Naive B cell (primary cell): ENCODE data around the gene GPR15LG. TPM values are rescaled to one million over a fixed set of nuclear protein-coding genes. Genes with fewer than 3 reads are reported as not detected.
"Not testable (repeated sequence)": the region's sequence is repeated elsewhere in the genome, so short reads cannot be mapped to it uniquely, and the experiment has no call there.

Experiments used
- ATAC-seq, 2 donors: fragments of 150-1000 bp; cut with Tn5 transposase; 2 replicates each; pipeline ENCODE4 v1.10.0; 2021; ENCODE audit warnings: low read depth in 2 of 2, mild to moderate bottlenecking in 2 of 2, moderate library complexity in 2 of 2
- DNase-seq: peaks from one replicate; pipeline ENCODE4 v3.0.0; 2022
- H3K27ac Mint-ChIP-seq, 6 donors: one replicate each; pipeline ENCODE4 v1.8.0; 2020 to 2022; ENCODE audit warnings: mild to moderate bottlenecking in 6 of 6, mixed read lengths in 6 of 6, moderate library complexity in 5 of 6, inconsistent platforms in 2 of 6
- H3K27me3 Mint-ChIP-seq, 3 donors: one replicate each; pipeline ENCODE4 v1.8.0; 2021 to 2022; ENCODE audit warnings: mixed read lengths in 3 of 3, mild to moderate bottlenecking in 1 of 3
- H3K36me3 Mint-ChIP-seq, 2 donors: one replicate each; pipeline ENCODE4 v1.8.0; 2020 to 2022; ENCODE audit warnings: mixed read lengths in 2 of 2, inconsistent platforms in 1 of 2, mild to moderate bottlenecking in 1 of 2
- H3K4me1 Mint-ChIP-seq, 3 donors: one replicate each; pipeline ENCODE4 v1.8.0; 2020 to 2022; ENCODE audit warnings: mixed read lengths in 3 of 3, inconsistent platforms in 1 of 3, mild to moderate bottlenecking in 1 of 3, moderate library complexity in 1 of 3
- H3K4me3 Mint-ChIP-seq, 8 donors: one replicate each; pipeline ENCODE4 v1.8.0; 2020 to 2022; ENCODE audit warnings: mild to moderate bottlenecking in 8 of 8, mixed read lengths in 8 of 8, moderate library complexity in 8 of 8, inconsistent platforms in 2 of 8
- H3K9me3 Mint-ChIP-seq, 7 donors: one replicate each; pipeline ENCODE4 v1.8.0; 2020 to 2022; ENCODE audit warnings: mixed read lengths in 7 of 7, mild to moderate bottlenecking in 5 of 7, inconsistent platforms in 2 of 7, moderate library complexity in 1 of 7
- polyA plus RNA-seq, 6 donors: library from polyadenylated mRNA; unstranded; fragments of 300-500 nt; fragmentation: Illumina TruSeq; gene quantifications; one replicate each; pipeline ENCODE4 v1.2.3, GENCODE V29; 2021; ENCODE audit warnings: low read depth in 6 of 6

The GPR15LG gene
- polyA plus RNA-seq, 6 donors from 2014 or later = not detected

- DNase-seq (no peak), ATAC-seq (no peak)
- no peak overlapping the region for H3K27ac Mint-ChIP-seq
- H3K9me3 Mint-ChIP-seq = no peaks in the 10 kb centered on the region
- peaks cover 0 to 3% (median 0%) of the 10 kb centered on the region in 3 donors for H3K27me3 Mint-ChIP-seq
- H3K4me1 Mint-ChIP-seq = peaks cover 0 to 5% (median 3%) of the 10 kb centered on the region in 3 donors
- H3K4me3 Mint-ChIP-seq = no peak overlapping the region
- H3K36me3 Mint-ChIP-seq = peaks cover 0 to 8% of the 10 kb centered on the region in 2 donors
Observed at GRCh38 chr10:84155521-84155920, 18.1 kb upstream of the GPR15LG start.

DNA sequence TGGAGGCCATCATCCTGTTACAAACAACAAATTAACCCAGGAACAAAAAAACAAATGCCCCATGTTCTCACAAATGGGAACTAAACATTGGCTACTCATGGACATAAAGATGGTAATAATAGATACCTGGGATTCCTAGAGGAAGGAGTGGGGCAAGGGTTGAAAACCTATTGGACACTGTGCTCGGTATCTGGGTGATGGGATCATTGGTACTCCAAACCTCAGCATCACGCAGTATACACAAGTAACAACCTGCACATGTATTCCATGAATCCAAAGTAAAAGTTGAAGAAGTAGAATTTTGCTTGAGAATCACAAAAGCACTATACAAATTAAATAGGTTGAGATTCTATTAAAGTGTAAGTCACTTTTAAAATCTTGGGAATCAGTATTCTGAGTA is 17.6 kb upstream of the GPR15LG start:
- H3K4me3 Mint-ChIP-seq = no peak overlapping the region
- H3K36me3 Mint-ChIP-seq = peaks cover 0 to 8% of the 10 kb centered on the region in 2 donors
- H3K9me3 Mint-ChIP-seq = no peaks in the 10 kb centered on the region
- DNase-seq = no peak
- H3K4me1 Mint-ChIP-seq = peaks cover 0 to 5% (median 3%) of the 10 kb centered on the region in 3 donors
- no peak for ATAC-seq
- no peak overlapping the region for H3K27ac Mint-ChIP-seq
- H3K27me3 Mint-ChIP-seq = peaks cover 0 to 4% (median 0%) of the 10 kb centered on the region in 3 donors

DNA sequence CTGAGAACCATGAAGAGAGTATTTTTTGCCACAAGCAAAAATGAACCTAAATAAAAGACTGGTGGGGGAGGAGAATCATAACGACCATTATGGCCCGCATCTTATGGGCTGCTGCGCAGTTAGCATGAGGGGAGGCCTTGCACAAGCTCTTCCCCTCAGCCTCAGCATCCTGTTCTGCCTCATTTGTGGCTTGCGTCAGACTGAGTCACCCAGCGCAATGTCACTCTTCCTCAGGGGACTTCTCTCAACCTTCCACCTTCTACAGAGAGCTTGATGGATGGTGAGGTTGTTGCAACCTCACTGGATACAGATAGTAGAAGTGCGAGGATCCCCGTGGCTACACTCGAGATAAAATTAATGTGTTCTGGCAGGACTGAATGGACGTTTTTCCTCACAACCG is 16.8 kb upstream of the GPR15LG start:
- Mint-ChIP-seq H3K27me3 (peaks cover 0 to 4% (median 4%) of the 10 kb centered on the region in 3 donors), H3K36me3 (peaks cover 0 to 8% of the 10 kb centered on the region in 2 donors), H3K4me3 (no peak overlapping the region), H3K9me3 (no peaks in the 10 kb centered on the region), H3K4me1 (peaks cover 0 to 5% (median 3%) of the 10 kb centered on the region in 3 donors), H3K27ac (peak overlapping the region in 4 of 6 donors; percentile 19 to 79 (median 62))
- peak; percentile 56 to 82 for ATAC-seq
- DNase-seq = no peak

GRCh38 chr10:84158061-84158460 is 15.5 kb upstream of the GPR15LG start:
- H3K36me3 Mint-ChIP-seq = peaks cover 0 to 8% of the 10 kb centered on the region in 2 donors
- peak overlapping the region in 3 of 6 donors; percentile 6 to 26 (median 21) for H3K27ac Mint-ChIP-seq
- peak overlapping the region in 1 of 8 donors; percentile 65 for H3K4me3 Mint-ChIP-seq
- peaks cover 3 to 10% (median 4%) of the 10 kb centered on the region in 3 donors for H3K27me3 Mint-ChIP-seq
- no peaks in the 10 kb centered on the region for H3K9me3 Mint-ChIP-seq
- H3K4me1 Mint-ChIP-seq = peaks cover 0 to 5% (median 3%) of the 10 kb centered on the region in 3 donors
- ATAC-seq = no peak
- DNase-seq = no peak

GRCh38 chr10:84158550-84158949 is 15.1 kb upstream of the GPR15LG start:
- Mint-ChIP-seq H3K36me3 (peaks cover 0 to 8% of the 10 kb centered on the region in 2 donors), H3K27me3 (peaks cover 7 to 15% (median 8%) of the 10 kb centered on the region in 3 donors), H3K4me1 (peaks cover 0 to 5% (median 3%) of the 10 kb centered on the region in 3 donors), H3K4me3 (no peak overlapping the region), H3K27ac (no peak overlapping the region), H3K9me3 (peaks cover 0 to 2% (median 0%) of the 10 kb centered on the region in 7 donors)
- DNase-seq = no peak
- no peak for ATAC-seq

DNA sequence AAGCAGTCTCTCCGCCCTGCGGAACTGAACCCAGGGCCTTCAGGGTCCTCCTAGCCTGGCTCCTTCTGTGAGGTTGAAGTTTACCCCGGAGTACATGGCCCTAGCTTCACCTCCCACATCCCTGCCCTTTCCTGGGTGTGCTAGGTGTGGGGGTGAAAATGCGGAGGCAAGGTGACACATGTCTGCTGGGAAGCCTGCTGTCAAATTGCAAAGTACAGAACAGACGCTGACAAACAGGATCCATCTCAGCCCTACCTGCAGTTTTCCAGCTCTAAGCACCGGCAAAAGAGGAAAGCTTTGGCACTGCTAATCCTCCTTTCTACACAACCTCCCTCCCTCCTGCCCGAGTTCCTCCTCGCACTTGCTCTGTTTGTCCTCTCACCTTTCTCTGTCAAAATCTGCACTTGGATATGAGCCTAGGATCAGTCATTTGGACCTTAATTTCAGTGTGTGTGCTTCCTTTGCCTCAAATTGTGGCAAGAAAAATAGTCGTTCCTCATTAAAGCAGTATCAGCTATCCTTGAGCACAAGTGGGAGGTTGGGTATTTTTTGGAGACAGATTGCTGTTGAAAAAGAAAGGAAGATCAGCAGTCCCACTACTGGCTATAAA is 14.4 kb upstream of the GPR15LG start:
- ATAC-seq (no peak), DNase-seq (no peak)
- Mint-ChIP-seq H3K9me3 (peaks cover 0 to 4% (median 0%) of the 10 kb centered on the region in 7 donors), H3K27ac (peak overlapping the region in 1 of 6 donors; percentile 47), H3K36me3 (peaks cover 0 to 8% of the 10 kb centered on the region in 2 donors), H3K27me3 (peaks cover 8 to 22% (median 14%) of the 10 kb centered on the region in 3 donors), H3K4me1 (peaks cover 0 to 5% (median 3%) of the 10 kb centered on the region in 3 donors), H3K4me3 (no peak overlapping the region)

- Mint-ChIP-seq H3K4me3 (no peak overlapping the region), H3K4me1 (peaks cover 0 to 5% (median 3%) of the 10 kb centered on the region in 3 donors), H3K27me3 (peaks cover 12 to 29% (median 15%) of the 10 kb centered on the region in 3 donors), H3K36me3 (no peaks in the 10 kb centered on the region), H3K27ac (no peak overlapping the region), H3K9me3 (peaks cover 0 to 4% (median 0%) of the 10 kb centered on the region in 7 donors)
- ATAC-seq (no peak), DNase-seq (no peak)
Observed at GRCh38 chr10:84160663-84161362, 12.8 kb upstream of the GPR15LG start.

- Mint-ChIP-seq H3K9me3 (peaks cover 0 to 18% (median 6%) of the 10 kb centered on the region in 7 donors), H3K4me3 (no peak overlapping the region), H3K27me3 (peaks cover 12 to 34% (median 15%) of the 10 kb centered on the region in 3 donors)
Observed at GRCh38 chr10:84163996-84164395, 9.6 kb upstream of the GPR15LG start.

GRCh38 chr10:84164442-84164841 is 9.2 kb upstream of the GPR15LG start:
- ATAC-seq (no peak), DNase-seq (no peak)
- Mint-ChIP-seq H3K4me1 (peaks cover 0 to under 1% (median 0%) of the 10 kb centered on the region in 3 donors), H3K27ac (no peak overlapping the region), H3K9me3 (peaks cover 0 to 18% (median 6%) of the 10 kb centered on the region in 7 donors), H3K4me3 (no peak overlapping the region), H3K36me3 (peaks cover 4 to 8% of the 10 kb centered on the region in 2 donors), H3K27me3 (peaks cover 12 to 34% (median 15%) of the 10 kb centered on the region in 3 donors)

More at GRCh38 chr10:84163996-84164395, 9.6 kb upstream of the GPR15LG start:
- H3K4me1 Mint-ChIP-seq = peaks cover 0 to 3% (median 0%) of the 10 kb centered on the region in 3 donors
- DNase-seq = no peak
- H3K27ac Mint-ChIP-seq = peak overlapping the region in 1 of 6 donors; percentile 11
- H3K36me3 Mint-ChIP-seq = peaks cover 4 to 8% of the 10 kb centered on the region in 2 donors
- no peak for ATAC-seq

DNA sequence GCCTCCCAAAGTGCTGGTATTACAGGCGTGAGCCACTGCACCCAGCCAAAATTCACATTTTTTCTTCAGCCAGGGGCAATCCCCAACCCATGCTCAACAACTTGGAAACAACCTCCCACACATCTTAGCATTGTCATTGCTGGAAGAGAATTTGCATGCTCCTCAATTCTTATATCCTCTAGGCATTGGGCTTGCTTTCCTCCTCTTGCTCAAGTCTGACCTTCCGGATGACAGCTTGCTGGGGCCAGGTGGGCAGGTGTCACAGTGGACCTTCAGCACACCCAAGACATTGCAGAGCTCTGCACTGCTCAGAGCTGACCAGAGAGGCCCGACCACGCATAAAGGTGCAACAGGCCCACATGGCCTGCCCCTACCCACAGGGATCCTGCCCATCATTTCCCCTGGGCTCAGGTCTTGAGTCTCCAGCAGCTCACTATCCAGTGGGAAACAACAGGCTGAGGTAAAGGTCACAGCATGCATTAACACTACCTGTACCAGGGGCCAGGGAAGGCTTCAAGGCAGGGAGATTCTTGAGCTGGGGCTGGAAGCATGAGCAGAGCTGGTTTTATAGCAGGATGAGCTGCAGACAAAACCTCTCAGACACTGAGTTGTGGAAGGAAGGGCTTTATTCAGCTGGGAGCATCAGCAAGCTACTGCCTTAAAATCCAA is 6.8 kb upstream of the GPR15LG start:
- no peak overlapping the region for H3K27ac Mint-ChIP-seq
- peaks cover 0 to 18% (median 6%) of the 10 kb centered on the region in 7 donors for H3K9me3 Mint-ChIP-seq
- H3K27me3 Mint-ChIP-seq = peaks cover 8 to 30% (median 15%) of the 10 kb centered on the region in 3 donors
- H3K36me3 Mint-ChIP-seq = peaks cover 4 to 8% of the 10 kb centered on the region in 2 donors
- H3K4me1 Mint-ChIP-seq = peaks cover 0 to 5% (median 3%) of the 10 kb centered on the region in 3 donors
- H3K4me3 Mint-ChIP-seq = no peak overlapping the region
- ATAC-seq (no peak), DNase-seq (no peak)

DNA sequence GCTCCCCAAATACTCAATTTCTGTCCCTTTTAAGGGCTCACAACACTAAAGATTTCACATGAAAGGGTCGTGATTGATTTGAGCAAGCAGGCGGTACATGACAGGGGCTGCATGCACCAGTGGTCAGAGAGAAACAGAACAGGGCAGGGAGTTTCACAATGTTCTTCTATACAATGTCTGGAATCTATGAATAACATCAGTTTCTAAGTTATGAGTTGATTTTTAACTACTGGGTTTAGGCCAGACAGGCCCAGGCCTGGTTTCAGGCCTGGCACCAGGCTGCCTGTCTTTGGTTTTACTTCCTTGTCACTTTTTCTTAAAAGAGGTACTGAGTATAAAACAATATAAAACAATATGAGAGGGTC is 6.3 kb upstream of the GPR15LG start:
- H3K27ac Mint-ChIP-seq, H3K4me3 Mint-ChIP-seq: not testable (repeated sequence)

DNA sequence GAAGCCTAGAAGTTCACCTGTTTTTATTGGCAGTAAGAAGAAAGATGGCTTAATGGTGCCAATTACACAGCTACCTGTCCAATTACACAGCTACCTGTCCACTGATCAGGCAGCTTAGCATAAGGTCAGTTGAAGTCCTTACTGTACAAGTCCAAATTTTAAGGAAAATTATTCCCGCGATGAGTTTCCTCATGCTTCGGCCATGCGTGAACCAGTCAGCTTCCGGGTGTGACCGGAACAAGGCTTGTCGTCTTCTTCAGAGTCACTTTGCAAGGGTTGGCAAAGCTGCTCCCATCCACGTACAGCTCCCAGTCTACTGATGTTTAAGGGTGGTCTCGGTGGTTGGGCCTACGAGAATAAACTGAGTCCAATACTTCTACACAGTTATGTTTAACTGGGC is 5.2 kb upstream of the GPR15LG start:
- not testable (repeated sequence) for H3K36me3 Mint-ChIP-seq, ATAC-seq, H3K27ac Mint-ChIP-seq, DNase-seq
- peaks cover 5 to 20% (median 9%) of the 10 kb centered on the region in 3 donors for H3K27me3 Mint-ChIP-seq
- peak overlapping the region in 1 of 8 donors; percentile 41 for H3K4me3 Mint-ChIP-seq
- H3K4me1 Mint-ChIP-seq = peaks cover 7 to 21% (median 18%) of the 10 kb centered on the region in 3 donors
- peaks cover 0 to 18% (median 5%) of the 10 kb centered on the region in 7 donors for H3K9me3 Mint-ChIP-seq

More for the DNA sequence above, 6.3 kb upstream of the GPR15LG start:
- not testable (repeated sequence) for ATAC-seq, DNase-seq, H3K36me3 Mint-ChIP-seq
- H3K4me1 Mint-ChIP-seq = peaks cover 3 to 11% (median 8%) of the 10 kb centered on the region in 3 donors
- peaks cover 0 to 18% (median 6%) of the 10 kb centered on the region in 7 donors for H3K9me3 Mint-ChIP-seq
- H3K27me3 Mint-ChIP-seq = peaks cover 8 to 28% (median 15%) of the 10 kb centered on the region in 3 donors

DNA sequence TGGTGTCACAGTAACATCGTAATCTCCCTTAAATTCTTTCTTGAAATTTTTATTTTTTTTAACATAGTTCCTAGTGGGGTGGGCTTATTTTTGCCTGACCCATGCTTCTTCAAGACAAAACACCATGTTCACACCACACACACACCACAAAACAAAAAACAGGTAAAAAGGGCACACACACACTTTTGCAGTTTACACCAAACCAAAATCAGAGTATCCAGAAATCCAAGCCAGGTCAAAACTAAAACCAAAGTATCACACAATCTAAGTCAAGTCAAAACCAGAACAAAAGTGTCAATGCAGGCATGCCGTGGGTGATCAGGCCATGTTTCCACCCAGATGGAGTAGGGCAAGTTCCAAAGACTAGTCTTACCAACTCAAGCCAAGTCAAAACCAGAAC is 2.4 kb upstream of the GPR15LG start:
- Mint-ChIP-seq H3K27ac (peak overlapping the region in 5 of 6 donors; percentile 38 to 93 (median 84)), H3K4me1 (peaks cover 7 to 21% (median 18%) of the 10 kb centered on the region in 3 donors), H3K9me3 (peaks cover 0 to 18% (median 5%) of the 10 kb centered on the region in 7 donors)
- not testable (repeated sequence) for H3K27me3 Mint-ChIP-seq, DNase-seq, ATAC-seq, H3K36me3 Mint-ChIP-seq, H3K4me3 Mint-ChIP-seq
